CD4-positive, alpha-beta T cell treated with Interleukin-15 for 1 hour (primary cell): Measurements from ENCODE around the gene RAD51B.

Experiments used
- DNase-seq: peaks from one replicate; pipeline ENCODE4 v3.0.0-alpha.2; 2020

Gene RAD51B

DNA sequence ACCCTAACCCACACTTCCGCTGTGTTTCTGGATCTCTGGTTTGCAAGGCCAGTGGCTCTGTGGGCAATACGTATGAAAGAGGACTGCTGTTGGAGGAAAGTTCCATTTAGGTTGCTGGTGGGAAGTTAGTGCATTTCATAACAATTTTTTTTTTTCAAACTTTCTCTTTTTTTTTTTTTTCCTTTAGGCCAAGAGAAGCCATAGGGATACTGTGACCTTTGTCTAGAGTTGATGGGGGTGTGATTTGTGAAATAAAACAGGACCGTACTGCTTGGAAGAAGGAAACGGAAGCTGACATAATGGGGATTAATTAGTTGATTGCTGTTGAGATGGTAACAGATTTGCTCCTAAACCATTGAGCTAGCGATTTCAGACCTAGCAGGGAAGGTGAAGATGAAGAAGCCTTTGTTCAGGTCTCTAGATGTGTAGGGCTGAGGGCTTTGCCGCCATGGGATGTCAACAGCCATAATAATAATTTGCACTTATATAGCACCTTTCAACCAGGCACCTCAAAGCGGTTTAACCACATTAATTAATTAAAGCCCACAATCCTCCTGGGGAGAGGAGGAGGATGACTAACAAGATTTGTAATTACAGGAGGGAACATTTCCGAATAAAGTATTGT is 658.0 kb downstream of the RAD51B start:
- no peak for DNase-seq

DNA sequence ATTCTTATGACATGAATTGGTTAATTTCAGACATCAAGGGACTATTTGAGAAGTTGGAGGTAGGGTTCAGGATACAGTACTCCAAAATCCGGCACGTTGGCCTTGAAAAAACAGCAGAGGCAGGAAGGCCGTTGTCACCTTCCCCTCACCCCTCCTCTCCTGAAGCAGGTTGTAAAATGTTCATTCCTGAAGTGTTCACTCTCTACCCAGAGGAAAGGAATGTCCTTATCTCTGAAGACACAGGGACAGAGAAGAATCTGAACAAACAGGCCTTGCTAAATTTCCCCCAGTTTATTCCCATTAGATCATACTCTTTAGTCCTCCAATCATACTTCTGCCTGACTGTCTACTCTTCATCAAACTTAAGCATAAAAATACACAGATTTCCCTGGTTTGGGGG is 659.7 kb downstream of the RAD51B start:
- DNase-seq: no peak

DNA sequence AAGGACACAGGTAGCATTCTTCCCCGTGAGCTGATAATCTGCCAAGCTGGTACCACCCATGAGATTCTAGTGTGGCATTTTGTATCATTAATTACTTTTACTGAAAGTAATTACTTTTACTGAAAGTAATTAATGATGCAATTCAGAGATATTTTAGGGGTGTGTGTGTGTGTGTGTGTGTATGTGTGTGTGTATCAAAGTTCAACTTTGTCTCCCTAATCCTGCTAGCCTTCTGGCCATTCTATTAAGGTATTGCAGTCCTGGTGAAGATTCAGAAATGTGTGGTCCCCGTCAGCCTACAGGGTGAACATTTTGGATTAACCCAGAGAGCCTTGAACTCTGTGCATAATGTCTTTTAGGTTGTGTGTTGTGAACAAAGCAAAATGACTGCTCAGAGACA is 662.4 kb downstream of the RAD51B start:
- DNase-seq: no peak

GRCh38 chr14:68482772-68483395 is 663.3 kb downstream of the RAD51B start:
- DNase-seq: no peak

DNA sequence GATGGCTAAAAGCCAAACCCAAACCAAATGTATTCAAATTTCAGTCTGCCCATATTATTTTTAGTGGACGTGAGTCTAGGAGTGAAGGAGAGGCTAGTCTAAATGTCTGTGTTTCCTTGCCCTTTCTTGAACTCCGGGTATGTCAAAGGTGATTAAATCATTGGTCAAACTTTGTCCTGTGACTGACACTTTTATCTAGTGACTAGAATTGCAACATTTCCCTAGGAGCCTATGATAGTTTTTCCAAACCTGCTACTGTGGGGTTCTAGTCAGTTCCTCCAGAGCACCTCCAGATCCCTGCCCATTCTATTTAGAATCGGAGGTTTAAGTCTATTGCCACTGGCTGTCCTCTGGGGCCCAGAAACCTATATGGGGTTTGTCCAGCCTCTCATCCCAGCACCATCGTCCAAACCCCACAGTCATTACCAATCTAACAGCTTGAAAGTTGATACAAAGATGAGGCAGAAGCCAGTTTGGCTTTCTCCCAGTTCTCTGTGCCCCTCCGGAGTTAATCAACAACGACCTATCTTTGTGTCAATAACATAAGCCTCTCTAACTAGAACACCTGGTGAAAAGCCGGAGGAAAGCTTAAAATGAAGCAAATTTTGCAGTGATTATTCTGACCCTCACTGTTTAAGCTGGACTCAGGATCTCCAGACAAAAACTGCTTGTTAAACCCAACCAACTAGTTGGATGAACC is 666.6 kb downstream of the RAD51B start:
- no peak for DNase-seq

GRCh38 chr14:68486809-68487208 is 667.2 kb downstream of the RAD51B start:
- DNase-seq: no peak

GRCh38 chr14:68487805-68488590 is 668.4 kb downstream of the RAD51B start:
- DNase-seq: no peak

- DNase-seq: no peak
Measured at GRCh38 chr14:68491793-68492192, 672.2 kb downstream of the RAD51B start.

DNA sequence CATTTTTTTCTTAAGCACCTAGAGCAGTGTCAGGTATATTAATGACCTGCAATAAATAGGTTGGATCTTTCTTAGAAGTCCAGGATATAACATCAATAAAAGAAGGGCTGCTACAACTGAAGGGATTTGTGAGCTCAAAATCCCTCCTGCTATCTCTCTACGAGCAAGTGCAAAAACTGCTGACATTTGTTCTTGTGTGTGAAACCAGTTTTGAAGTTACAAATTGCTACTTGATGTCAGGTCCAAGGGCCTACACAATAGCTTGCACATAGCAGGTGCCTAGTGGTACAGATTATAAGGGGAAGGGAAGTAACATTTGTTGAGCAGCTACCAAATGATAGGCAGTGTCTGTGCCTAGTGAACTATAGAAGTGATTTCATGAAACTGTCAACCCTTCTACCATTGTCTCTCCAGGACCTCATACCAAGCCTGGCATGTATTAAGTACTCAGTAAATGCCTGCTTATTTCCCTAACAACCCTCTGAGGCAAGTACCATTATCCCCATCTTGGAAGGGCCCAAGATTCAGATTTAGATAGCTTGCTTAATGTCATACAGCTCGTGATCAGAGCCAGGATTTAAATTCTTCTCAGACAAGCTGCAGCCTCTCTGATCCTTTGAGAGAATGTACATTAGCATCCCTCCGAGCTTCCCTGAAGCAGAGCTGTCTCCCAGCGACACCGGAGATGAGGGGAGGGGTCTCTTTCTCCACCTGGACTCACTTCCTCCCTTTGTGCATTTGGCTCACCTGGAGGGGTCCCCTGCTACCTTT is 673.0 kb downstream of the RAD51B start:
- no peak for DNase-seq

DNA sequence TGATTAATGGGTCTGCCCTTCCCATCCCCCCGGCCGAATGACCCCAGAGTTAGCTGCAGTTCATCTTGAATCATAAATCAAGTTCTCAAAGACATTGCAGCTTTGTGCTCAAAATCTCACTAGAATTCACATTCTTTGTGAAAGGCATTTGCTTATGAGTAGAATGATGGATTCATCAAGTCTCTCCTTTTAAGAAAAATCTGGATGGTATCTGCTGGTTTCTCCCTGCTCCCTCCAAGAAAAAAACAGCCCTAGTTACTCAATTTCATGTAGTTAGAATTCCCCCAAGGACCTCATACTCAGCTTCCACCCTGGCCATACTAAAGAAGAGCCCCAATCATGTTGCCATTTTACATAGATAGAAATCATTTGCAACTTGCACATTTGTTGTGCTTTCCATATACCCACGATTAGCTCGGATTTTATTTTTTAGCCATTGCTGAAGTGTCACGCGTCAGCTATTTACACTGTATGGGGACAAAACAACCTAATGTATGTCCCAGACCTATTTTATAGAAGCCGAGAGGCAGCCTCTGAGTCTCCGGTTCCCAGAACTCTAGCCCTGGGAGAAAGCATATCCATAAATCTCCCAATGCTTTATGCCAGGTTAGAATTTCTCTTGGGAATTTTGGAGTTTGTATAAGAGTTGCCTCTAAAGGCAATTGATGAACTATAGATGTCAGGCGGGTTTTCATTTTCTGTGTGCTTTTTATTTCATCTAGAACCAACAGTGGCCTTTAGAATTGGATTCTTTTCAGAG is 673.8 kb downstream of the RAD51B start:
- no peak for DNase-seq

DNA sequence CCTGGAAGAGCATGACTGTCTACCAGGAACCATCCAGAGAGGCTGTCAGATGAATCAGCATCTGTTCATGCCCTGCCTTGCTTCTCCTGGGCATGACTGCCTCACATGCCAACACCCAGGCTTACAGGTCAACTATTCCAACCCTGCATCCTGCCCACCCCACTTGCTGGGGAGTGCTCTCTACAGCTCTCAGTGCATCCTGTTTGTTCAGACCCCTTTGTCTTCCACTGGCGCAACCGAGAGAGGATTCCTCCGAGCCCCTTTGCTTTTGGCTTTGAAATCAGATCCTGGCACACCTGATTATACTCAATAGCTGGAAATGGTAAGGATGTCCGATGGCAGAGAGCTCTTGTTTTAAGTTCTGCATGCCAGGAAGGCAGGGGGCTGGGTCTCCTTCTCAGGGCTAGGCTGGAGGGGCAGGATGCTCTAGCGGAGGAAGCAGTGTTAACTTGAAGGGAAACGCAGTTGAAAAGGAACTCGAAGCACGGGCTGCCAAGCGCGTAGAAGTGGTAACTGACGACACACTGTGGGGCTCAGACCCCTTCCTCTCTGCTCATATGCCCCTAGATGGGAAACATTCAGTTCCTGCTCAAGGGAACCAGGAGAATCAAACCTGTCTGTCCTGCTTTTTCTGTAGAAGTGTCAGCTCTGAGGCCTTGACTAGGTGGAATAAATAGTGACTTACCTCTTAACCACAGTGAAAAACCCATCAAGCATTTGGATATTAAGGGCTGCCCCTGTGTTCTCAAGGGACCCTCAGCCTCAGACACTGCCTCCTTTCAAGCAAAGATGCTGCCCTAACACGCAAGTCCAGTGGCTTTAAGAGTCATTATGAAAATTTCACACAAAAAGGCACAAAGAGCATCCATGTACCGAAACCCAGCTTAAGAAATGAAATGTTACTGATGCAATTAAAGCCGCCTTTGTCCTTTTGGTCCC is 675.8 kb downstream of the RAD51B start:
- DNase-seq: no peak

GRCh38 chr14:68497011-68497410 is 677.4 kb downstream of the RAD51B start:
- DNase-seq: no peak

DNA sequence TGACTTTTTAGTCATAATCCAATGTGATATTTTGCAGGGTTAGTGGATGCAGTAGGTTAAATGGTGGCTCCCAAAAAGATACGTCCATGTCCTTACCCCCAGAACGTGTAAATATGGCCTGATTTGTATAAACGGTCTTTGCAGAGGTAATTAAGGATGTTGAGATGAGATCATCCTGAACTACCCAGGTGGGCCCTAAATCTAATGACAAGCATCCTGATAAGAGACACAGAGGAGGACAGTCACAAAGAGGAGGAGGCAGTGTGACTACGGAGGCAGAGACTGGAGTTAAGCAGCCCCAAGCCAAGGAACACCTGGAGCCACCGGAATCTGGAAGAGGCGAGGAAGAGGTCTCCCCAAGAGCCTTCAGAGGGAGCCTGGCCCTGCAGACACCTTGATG is 679.9 kb downstream of the RAD51B start:
- DNase-seq: no peak

DNA sequence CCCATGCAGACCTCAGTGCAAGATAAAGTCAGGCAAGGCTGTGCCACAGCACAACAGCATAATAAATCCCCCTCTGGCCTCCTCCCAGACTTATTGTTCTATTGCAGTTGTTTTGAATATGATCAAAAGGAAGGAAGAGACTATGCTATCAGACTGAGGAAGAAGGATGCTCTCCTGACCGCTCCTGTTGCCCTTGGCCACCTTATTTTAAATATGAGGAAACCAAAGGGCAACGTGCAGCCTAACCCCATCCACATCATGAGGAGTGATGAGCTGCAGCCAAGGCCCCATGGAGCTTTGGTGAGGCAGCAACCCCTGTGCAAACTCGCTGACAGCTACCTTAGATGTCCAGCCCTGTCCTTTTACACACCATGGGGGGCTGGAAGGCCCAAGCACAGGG is 681.6 kb downstream of the RAD51B start:
- no peak for DNase-seq

DNA sequence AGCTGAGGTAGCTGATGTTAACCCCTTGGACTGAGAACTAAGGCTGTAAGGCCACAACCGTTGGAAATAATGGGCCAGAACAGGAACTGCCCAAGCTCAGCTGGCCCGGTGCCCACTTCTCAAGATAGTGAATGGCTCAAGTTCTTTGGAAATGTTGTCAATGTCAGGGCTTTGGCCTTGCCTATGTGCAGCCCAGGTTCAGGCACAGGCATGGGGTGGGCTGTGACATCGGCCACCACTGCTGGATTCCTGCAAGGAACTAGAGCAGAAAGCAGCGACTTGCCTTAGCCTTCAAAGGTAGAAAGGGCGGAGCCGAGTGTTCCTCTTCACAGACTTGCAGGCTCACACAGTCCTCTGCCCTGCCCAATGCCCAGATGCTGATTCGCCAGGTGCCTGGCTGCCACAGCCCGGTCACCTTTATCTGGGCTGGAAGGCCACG is 682.1 kb downstream of the RAD51B start:
- no peak for DNase-seq

GRCh38 chr14:68502230-68502629 is 682.7 kb downstream of the RAD51B start:
- DNase-seq: no peak

DNA sequence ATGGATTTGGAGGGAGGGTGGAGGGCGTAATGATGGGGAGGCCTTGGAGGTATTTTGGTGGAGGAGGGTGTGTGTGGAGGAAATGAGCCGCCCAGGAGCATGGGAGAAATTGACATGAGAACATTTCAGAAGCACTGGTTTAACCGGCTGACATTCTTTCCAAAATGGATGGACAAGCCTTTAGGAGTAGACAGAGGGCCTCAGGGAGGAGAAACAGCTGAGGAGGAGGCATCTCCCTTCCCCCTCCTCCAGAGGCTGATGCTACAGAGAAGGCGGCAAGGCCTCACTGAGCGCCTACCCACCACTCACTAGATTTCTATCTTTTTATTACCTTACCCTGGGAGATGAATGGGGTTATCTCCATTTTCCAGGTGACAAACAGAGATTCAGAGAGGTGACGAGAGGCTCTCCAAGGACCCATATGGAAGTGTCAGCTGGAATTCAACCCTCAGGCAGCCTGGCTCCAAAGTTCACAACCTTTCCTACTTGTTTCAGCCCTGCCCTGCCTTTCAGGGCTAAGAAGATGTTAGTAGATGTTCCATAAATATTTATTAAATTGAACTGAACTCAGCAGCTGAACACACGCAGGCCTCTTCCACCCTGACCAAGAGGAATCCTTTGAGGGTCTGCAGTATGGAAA is 683.7 kb downstream of the RAD51B start:
- DNase-seq: no peak

DNA sequence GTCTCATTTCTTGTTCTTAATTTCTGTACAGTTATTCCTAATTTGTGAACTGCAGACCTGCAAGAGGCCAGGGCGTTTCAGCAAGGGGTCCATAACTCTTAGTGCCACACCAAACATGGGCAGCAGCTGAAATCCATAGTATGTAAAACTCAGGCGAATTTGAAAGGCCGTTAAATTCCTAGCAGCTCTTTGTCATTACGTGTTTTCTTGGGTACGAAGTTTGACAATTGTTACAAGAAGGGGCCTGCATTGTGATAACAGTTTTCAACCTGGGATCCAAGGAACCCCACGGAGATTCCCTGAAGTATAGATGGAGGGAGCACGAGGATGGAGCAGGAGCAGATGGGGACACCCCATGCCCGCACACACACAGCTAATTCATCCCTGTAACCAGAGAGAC is 685.3 kb downstream of the RAD51B start:
- no peak for DNase-seq

DNA sequence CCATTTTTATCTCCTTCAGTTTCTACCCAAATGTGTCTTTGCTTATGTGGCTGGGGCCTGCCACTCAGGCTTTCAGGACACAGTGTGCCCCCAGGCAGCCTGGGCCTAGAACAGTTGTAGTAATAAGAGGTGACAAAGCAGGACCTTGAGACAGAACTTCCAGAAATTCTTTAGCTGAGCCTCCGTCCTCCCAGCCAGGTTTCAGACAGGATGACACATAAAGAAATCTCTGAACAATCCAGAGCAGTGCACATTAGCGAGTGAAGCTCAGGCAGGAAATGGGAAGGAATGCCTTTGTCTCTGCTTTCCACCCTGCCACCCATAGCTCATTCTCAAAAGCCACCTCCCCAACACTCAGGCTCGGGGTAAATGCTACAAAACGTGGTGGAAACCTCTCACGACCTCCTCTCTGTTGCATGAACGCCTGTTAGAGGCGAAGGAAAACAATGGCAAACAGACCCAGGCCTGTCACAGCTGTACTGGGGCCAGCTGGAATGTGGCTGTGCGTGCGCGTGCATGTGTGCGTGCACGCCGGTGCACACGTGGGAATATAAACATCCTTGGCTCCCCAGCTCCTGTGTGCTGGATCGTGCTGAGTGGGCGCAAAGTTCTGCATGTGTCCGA is 686.6 kb downstream of the RAD51B start:
- DNase-seq: no peak
